ENCODE results near the gene GOLIM4. TPM values are rescaled to one million over a fixed set of nuclear protein-coding genes. Genes with fewer than 3 reads are reported as not detected.

The GOLIM4 gene
- total RNA-seq, 1 experiment from 2014 or later: 24.6 TPM

DNA sequence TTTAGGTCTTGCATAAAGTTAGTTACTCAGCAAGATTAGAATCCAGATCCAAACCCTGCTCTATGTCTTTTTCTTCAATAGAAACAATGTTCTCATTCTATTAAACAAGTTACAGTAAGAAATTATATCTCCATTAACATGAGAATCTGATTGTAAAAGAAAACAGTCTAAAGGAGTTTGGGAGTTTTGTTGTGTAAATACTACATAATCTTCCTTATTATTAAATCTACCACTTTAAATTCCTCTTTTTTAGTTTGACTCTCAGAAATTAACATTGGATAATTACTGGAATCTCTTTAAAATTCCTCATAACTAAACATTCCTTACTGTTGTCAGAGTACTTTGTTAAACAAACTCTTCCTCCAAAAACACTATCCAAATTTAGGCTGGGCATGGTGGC, 1.7 kb upstream of the GOLIM4 start:
- H3K4me2 ChIP-seq (ENCODE audit: insufficient read depth, insufficient read length, low read length): no peak overlapping the region
- H3K9me3 ChIP-seq (ENCODE audit: control insufficient read depth, low read depth, low read length): no peaks in the 10 kb centered on the region
- no peak overlapping the region for H3K27ac ChIP-seq (ENCODE audit: insufficient read length, low read depth, low read length)
- H3K14ac ChIP-seq (ENCODE audit: insufficient read depth, low read length): no peak overlapping the region
- Mint-ChIP-seq H3K36me3 (ENCODE audit: insufficient read depth in 1 of 3, low read depth in 3 of 3) (no peaks in the 10 kb centered on the region; a peak in 1 of 7 replicates), H3K9me3 (no peaks in the 10 kb centered on the region), H3K4me1 (peaks cover 27 to 34% of the 10 kb centered on the region in 2 experiments), H3K27ac (no peak overlapping the region; a peak in 1 of 7 replicates), H3K4me3 (no peak overlapping the region), H3K27me3 (ENCODE audit: low read depth) (no peaks in the 10 kb centered on the region; the same call in 1 of the 2 replicates)
- no peak overlapping the region for H2BK120ac ChIP-seq (ENCODE audit: low read depth, low read length, poor library complexity, severe bottlenecking)
- no peak overlapping the region for H2BK15ac ChIP-seq (ENCODE audit: low read depth, low read length)
- no peak overlapping the region for H4K8ac ChIP-seq (replicated peaks; ENCODE audit: insufficient read length, low read depth, low read length)
- H4K5ac ChIP-seq (ENCODE audit: insufficient read length, low read depth, low read length): no peak overlapping the region
- H3K79me2 ChIP-seq (ENCODE audit: insufficient read depth, low read length): peaks cover 7% of the 10 kb centered on the region; the same call in 1 of the 2 replicates
- peaks cover 10% of the 10 kb centered on the region for H3K23me2 ChIP-seq (ENCODE audit: insufficient read length, low read depth, low read length, poor library complexity, severe bottlenecking)
- no peak overlapping the region for H3T11ph ChIP-seq (ENCODE audit: low read length)
- peaks cover 3% of the 10 kb centered on the region for H3K4me1 ChIP-seq (ENCODE audit: insufficient read depth, low read length)
- no peak overlapping the region for H2BK12ac ChIP-seq (ENCODE audit: insufficient read length, low read depth, low read length)
- H3K79me1 ChIP-seq (ENCODE audit: insufficient read depth, low read depth, low read length, poor library complexity, severe bottlenecking): no peaks in the 10 kb centered on the region
- H3K27me3 ChIP-seq (ENCODE audit: insufficient read depth, low read length): no peaks in the 10 kb centered on the region
- H3K4ac ChIP-seq (ENCODE audit: low read depth, low read length): no peak overlapping the region
- H3K9ac ChIP-seq (ENCODE audit: extremely low read depth, insufficient read length, low read length): no peak overlapping the region
- H2AK5ac ChIP-seq (ENCODE audit: insufficient read length, low read length): no peak overlapping the region
- no peak overlapping the region for H3K23ac ChIP-seq (ENCODE audit: insufficient read length, low read depth, low read length)
- H3K18ac ChIP-seq (ENCODE audit: insufficient read length, low read depth, low read length): no peak overlapping the region
- H3K56ac ChIP-seq (ENCODE audit: insufficient read length, low read depth, low read length): no peak overlapping the region
- no peak for DNase-seq
- no peaks in the 10 kb centered on the region for H4K20me1 ChIP-seq (ENCODE audit: control insufficient read depth, insufficient read depth, insufficient read length)
- H4K91ac ChIP-seq (ENCODE audit: insufficient read length, low read depth, low read length): no peak overlapping the region
- no peak overlapping the region for H2BK20ac ChIP-seq (ENCODE audit: low read depth, low read length, poor library complexity, severe bottlenecking)
- no peak overlapping the region for H2BK5ac ChIP-seq (ENCODE audit: insufficient read length, low read length)
- TF ChIP-seq, protein P1, sequence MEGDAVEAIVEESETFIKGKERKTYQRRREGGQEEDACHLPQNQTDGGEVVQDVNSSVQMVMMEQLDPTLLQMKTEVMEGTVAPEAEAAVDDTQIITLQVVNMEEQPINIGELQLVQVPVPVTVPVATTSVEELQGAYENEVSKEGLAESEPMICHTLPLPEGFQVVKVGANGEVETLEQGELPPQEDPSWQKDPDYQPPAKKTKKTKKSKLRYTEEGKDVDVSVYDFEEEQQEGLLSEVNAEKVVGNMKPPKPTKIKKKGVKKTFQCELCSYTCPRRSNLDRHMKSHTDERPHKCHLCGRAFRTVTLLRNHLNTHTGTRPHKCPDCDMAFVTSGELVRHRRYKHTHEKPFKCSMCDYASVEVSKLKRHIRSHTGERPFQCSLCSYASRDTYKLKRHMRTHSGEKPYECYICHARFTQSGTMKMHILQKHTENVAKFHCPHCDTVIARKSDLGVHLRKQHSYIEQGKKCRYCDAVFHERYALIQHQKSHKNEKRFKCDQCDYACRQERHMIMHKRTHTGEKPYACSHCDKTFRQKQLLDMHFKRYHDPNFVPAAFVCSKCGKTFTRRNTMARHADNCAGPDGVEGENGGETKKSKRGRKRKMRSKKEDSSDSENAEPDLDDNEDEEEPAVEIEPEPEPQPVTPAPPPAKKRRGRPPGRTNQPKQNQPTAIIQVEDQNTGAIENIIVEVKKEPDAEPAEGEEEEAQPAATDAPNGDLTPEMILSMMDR (conservative IDR thresholded peaks at IDR 0.05): no peak
- H2AFZ ChIP-seq (ENCODE audit: low read length): no peak overlapping the region
